ENCODE measurements around the gene IQGAP2. TPM values are rescaled to one million over a fixed set of nuclear protein-coding genes. Genes with fewer than 3 reads are reported as not detected.
"Not testable (repeated sequence)": the region's sequence is repeated elsewhere in the genome, so short reads cannot be mapped to it uniquely, and the experiment has no call there.

The IQGAP2 gene
- total RNA-seq, 2 experiments from 2014 or later = 50.0 to 51.6 TPM

- POLR2A ChIA-PET = interaction anchor here (0.5 to 0.7 kb wide), 2 partner anchors 100 to 113 kb away, joined by 5 to 6 read pairs; no protein-coding TSS in a partner anchor
- CTCF ChIA-PET = interaction anchor here (0.7 kb wide), 1 partner anchor 84 kb away, joined by 3 read pairs; no protein-coding TSS in a partner anchor
Observed at GRCh38 chr5:76517334-76517733, 114.2 kb downstream of the IQGAP2 start.

GRCh38 chr5:76518246-76518645 lies 115.2 kb downstream of the IQGAP2 start:
- POLR2A ChIA-PET, CTCF ChIA-PET: not testable (repeated sequence)

GRCh38 chr5:76521240-76521758 lies 118.2 kb downstream of the IQGAP2 start:
- ChIA-PET POLR2A (interaction anchor here (1.4 to 2.1 kb wide), 2 partner anchors 22 to 117 kb away, joined by 4 to 8 read pairs; partner anchors contain the start of gene IQGAP2), CTCF (interaction anchor here (1.0 to 1.3 kb wide), 3 partner anchors 22 to 118 kb away, joined by 3 to 7 read pairs (median 3); partner anchors contain the start of gene IQGAP2)

GRCh38 chr5:76522103-76522935 lies 119.2 kb downstream of the IQGAP2 start:
- ChIA-PET CTCF (interaction anchor here (0.6 to 1.3 kb wide), 3 partner anchors 21 to 1385 kb away, joined by 3 to 7 read pairs (median 3); no protein-coding TSS in a partner anchor), POLR2A (interaction anchor here (1.4 to 2.1 kb wide), 2 partner anchors 21 to 118 kb away, joined by 4 to 8 read pairs; partner anchors contain the start of gene IQGAP2)

GRCh38 chr5:76524101-76524835 lies 121.2 kb downstream of the IQGAP2 start:
- POLR2A ChIA-PET = no interaction called here
- CTCF ChIA-PET = interaction anchor here (2.1 kb wide), 1 partner anchor 19 kb away, joined by 10 read pairs; no protein-coding TSS in a partner anchor

GRCh38 chr5:76524868-76525267 lies 121.8 kb downstream of the IQGAP2 start:
- POLR2A ChIA-PET = no interaction called here
- CTCF ChIA-PET = interaction anchor here (2.1 kb wide), 1 partner anchor 18 kb away, joined by 10 read pairs; no protein-coding TSS in a partner anchor

GRCh38 chr5:76525956-76526355 lies 122.9 kb downstream of the IQGAP2 start:
- ChIA-PET POLR2A (no interaction called here), CTCF (interaction anchor here (2.1 kb wide), 1 partner anchor 17 kb away, joined by 10 read pairs; no protein-coding TSS in a partner anchor)

GRCh38 chr5:76526950-76527583 lies 124.0 kb downstream of the IQGAP2 start:
- POLR2A ChIA-PET = no interaction called here
- CTCF ChIA-PET = interaction anchor here (1.4 kb wide), 1 partner anchor 18 kb away, joined by 4 read pairs; no protein-coding TSS in a partner anchor

GRCh38 chr5:76527685-76528161 lies 124.6 kb downstream of the IQGAP2 start:
- ChIA-PET POLR2A (interaction anchor here (1.3 kb wide), 1 partner anchor 15 kb away, joined by 5 read pairs; no protein-coding TSS in a partner anchor), CTCF (interaction anchor here (1.4 kb wide), 1 partner anchor 17 kb away, joined by 4 read pairs; no protein-coding TSS in a partner anchor)

- CTCF ChIA-PET = interaction anchor here (0.7 to 1.3 kb wide), 2 partner anchors 16 to 56 kb away, joined by 3 to 5 read pairs; no protein-coding TSS in a partner anchor
- POLR2A ChIA-PET = interaction anchor here (0.8 to 1.3 kb wide), 2 partner anchors 14 to 55 kb away, joined by 3 to 5 read pairs; no protein-coding TSS in a partner anchor
Observed at GRCh38 chr5:76528547-76529331, 125.7 kb downstream of the IQGAP2 start.

GRCh38 chr5:76529464-76530344 lies 126.6 kb downstream of the IQGAP2 start:
- POLR2A ChIA-PET = interaction anchor here (0.8 kb wide), 1 partner anchor 56 kb away, joined by 3 read pairs; no protein-coding TSS in a partner anchor
- CTCF ChIA-PET = interaction anchor here (0.7 to 1.6 kb wide), 3 partner anchors 12 to 57 kb away, joined by 3 to 5 read pairs (median 3); no protein-coding TSS in a partner anchor

GRCh38 chr5:76532052-76532451 lies 129.0 kb downstream of the IQGAP2 start:
- CTCF ChIA-PET = no interaction called here
- POLR2A ChIA-PET = no interaction called here

GRCh38 chr5:76532973-76533372 lies 129.9 kb downstream of the IQGAP2 start:
- ChIA-PET POLR2A (no interaction called here), CTCF (no interaction called here)

- CTCF ChIA-PET = interaction anchor here (1.2 kb wide), 1 partner anchor 8 kb away, joined by 4 read pairs; no protein-coding TSS in a partner anchor
- POLR2A ChIA-PET = interaction anchor here (1.0 kb wide), 1 partner anchor 13 kb away, joined by 3 read pairs; no protein-coding TSS in a partner anchor
Observed at GRCh38 chr5:76535577-76535976, 132.5 kb downstream of the IQGAP2 start.

- POLR2A ChIA-PET = no interaction called here
- CTCF ChIA-PET = interaction anchor here (0.6 to 0.9 kb wide), 2 partner anchors 136 to 207 kb away, joined by 3 read pairs; no protein-coding TSS in a partner anchor
Observed at GRCh38 chr5:76537073-76537543, 134.0 kb downstream of the IQGAP2 start.

GRCh38 chr5:76542241-76542640 lies 139.2 kb downstream of the IQGAP2 start:
- POLR2A ChIA-PET = interaction anchor here (1.0 to 4.0 kb wide), 2 partner anchors 21 to 138 kb away, joined by 4 to 57 read pairs; partner anchors contain the start of gene IQGAP2
- CTCF ChIA-PET = interaction anchor here (0.9 to 3.5 kb wide), 9 partner anchors 12 to 139 kb away, joined by 3 to 31 read pairs (median 4); partner anchors contain the start of gene IQGAP2

Measured in activated CD8-positive, alpha-beta memory T cell treated with anti-CD3 and anti-CD28 coated beads for 36 hours (primary cell).